ENCODE measurements around the gene TMEM63C. TPM values are rescaled to one million over a fixed set of nuclear protein-coding genes. Genes with fewer than 3 reads are reported as not detected.
A peak's percentile ranks its signal among the peaks of the same experiment; 100 is the strongest.

TMEM63C gene
- total RNA-seq, 1 donor, result 0.27 TPM

DNA sequence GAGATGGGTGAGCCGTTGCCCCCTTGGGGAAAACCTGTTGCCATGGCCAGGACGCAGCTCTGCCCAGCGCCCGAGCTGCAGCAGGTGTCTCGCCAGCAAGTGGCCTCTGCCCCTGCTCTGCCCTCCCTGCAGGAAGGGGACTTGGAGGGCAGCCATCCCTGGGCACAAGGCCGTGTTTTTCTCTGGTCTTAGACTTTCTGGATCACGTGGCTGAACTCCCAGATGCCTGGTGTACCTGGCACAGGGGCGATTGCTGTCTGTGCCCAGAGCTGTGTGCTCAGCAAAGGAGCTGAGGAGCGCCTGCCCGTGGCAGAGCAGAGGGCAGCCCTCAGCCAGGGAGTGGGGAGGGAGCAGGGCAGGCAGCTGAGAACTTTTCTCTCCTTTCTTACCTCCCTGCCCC is 38.0 kb downstream of the TMEM63C start:
- no peak for DNase-seq (ENCODE audit: low read depth in 2 of 3, low spot score in 2 of 3)

- no peak for DNase-seq (ENCODE audit: low read depth in 2 of 3, low spot score in 2 of 3)
Observed at GRCh38 chr14:77220246-77221017, 38.8 kb downstream of the TMEM63C start.

GRCh38 chr14:77221241-77221871 is 39.8 kb downstream of the TMEM63C start:
- no peak for DNase-seq (ENCODE audit: low read depth in 2 of 3, low spot score in 2 of 3)

GRCh38 chr14:77222546-77223225 is 41.1 kb downstream of the TMEM63C start:
- DNase-seq (ENCODE audit: low read depth in 2 of 3, low spot score in 2 of 3), result no peak

DNA sequence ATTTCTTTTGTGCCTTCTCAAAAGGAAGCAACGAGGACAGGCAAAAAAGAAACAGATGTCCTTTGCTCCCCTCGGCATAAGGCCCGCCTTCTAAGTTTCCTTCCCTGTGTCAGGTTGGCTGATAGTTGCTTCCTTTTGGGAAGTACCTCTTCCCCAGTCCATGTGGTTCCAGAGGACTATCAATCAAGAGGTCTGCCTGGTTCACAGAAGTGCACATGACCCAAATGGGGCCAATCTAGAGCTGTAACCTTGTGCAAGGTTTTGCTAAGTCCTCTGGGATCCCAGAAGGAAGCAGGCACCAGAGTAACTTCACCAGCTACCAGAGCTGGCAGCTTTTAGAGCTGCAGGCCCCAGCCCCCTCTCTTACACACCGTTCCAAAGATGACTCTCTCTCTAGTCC is 42.6 kb downstream of the TMEM63C start:
- no peak for DNase-seq (ENCODE audit: low read depth in 2 of 3, low spot score in 2 of 3)

GRCh38 chr14:77225254-77225653 is 43.7 kb downstream of the TMEM63C start:
- DNase-seq (ENCODE audit: low read depth in 2 of 3, low spot score in 2 of 3), result no peak

GRCh38 chr14:77225892-77226557 is 44.4 kb downstream of the TMEM63C start:
- DNase-seq (ENCODE audit: low read depth in 2 of 3, low spot score in 2 of 3), result no peak

DNA sequence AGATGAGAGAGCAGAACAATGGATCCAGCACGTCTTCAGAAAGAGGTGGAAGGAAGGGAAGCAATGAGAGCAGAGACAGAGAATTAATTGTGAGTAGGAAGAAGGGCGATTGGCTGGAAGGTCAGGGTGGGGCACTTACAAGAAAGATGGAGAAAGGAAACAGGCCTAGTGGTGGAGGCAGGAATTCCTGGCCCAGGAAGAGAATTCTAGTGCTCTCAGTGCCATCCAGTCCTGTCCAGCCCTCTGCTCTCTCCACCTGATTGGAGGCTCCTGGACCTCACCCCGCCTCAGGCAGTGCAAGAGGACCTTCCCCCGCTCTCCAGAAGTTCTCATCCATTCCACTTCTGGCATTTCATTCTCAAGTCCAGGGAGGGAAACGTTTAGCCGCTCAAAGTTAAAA is 46.5 kb downstream of the TMEM63C start:
- DNase-seq (ENCODE audit: low read depth in 2 of 3, low spot score in 2 of 3), result no peak

- no peak for DNase-seq (ENCODE audit: low read depth in 2 of 3, low spot score in 2 of 3)
Observed at GRCh38 chr14:77230914-77231313, 49.3 kb downstream of the TMEM63C start.

DNA sequence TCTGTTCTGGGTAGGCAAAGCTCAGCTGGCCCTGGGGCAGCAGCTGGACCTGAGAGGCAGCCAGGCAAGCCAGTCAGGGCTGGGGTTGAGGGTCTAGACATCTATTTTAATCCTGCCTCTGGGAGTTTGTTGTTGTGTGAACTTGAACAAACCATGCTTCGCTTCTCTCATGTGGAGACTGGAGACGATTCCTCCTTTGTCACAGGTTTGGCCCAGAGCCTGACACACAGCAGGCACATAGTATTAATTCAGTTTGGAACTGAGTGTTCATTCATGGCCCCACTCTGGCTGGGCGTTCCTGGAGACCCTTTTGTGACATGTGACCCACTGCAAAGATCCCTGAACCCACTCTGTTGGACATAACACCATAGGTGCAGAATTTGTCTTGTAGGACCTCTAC is 50.1 kb downstream of the TMEM63C start:
- DNase-seq (ENCODE audit: low read depth in 2 of 3, low spot score in 2 of 3), result no peak

GRCh38 chr14:77236814-77237213 is 55.2 kb downstream of the TMEM63C start:
- no peak for DNase-seq (ENCODE audit: low read depth in 2 of 3, low spot score in 2 of 3)

- DNase-seq (ENCODE audit: low read depth in 2 of 3, low spot score in 2 of 3), result no peak
Observed at GRCh38 chr14:77238356-77238755, 56.8 kb downstream of the TMEM63C start.

DNA sequence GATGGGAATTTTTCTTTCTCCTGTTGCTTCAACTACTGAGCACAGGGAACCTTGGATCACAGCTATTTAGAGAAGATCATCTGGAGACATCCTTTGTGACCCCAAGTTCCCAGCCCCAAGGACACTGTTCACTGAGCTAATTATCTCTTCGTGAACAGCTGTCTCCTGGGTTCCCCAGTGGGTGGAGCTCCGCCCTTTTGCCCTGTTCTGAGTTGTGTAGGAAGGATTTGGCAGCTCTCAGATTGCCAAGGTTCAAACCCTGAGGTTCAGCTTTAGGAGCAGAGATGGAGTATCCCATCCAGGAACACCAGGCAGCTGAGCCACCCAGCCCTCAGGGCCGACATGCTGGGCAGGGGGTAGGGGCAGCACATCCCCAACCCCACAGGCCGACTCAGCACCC is 57.4 kb downstream of the TMEM63C start:
- no peak for DNase-seq (ENCODE audit: low read depth in 2 of 3, low spot score in 2 of 3)

DNA sequence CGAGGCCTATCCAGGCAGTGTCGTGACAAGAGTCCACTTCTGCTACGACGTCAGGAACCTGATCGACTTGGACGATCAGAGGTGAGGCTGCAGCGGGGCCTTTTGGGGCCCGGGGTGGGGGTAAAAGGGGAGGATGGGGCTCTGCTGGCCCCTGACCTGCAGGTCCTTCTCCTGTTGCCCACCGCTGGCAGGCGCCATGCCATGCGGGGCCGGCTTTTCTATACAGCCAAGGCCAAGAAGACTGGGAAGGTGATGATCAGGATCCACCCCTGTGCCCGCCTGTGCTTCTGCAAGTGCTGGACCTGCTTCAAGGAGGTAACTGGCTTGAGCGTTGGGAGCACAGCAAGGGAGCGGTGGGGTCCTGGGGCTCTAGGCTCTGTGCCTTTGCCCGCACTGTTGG is 57.8 kb downstream of the TMEM63C start:
- no peak for DNase-seq (ENCODE audit: low read depth in 2 of 3, low spot score in 2 of 3)

DNA sequence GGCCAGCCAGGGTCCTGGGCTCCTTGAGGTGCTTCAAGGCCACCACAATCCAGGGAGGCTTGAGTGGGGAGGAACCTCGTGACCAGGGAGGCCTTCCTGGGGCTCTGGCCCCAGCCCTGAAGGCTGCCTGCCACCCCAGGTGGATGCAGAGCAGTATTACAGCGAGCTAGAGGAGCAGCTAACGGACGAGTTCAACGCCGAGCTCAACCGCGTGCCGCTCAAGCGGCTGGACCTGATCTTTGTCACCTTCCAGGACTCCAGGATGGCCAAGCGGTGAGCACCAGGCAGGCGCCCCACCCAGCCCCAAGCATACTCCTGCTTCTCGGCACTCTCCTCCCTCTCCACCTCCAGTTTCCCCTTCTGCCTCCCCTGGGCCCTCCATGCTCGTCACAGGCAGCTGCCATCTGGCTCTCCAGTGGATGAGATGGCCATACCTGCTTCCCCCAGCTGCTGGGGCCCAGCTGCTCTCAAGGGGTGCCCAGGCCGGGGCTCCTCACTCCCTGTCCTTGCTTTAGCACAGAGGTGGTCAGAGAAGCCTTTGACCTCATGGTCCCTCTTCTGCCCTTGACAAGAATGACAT is 58.8 kb downstream of the TMEM63C start:
- no peak for DNase-seq (ENCODE audit: low read depth in 2 of 3, low spot score in 2 of 3)

GRCh38 chr14:77241955-77242354 is 60.4 kb downstream of the TMEM63C start:
- peak in 1 of 3 donors; percentile 27 for DNase-seq (ENCODE audit: low read depth in 2 of 3, low spot score in 2 of 3)

DNA sequence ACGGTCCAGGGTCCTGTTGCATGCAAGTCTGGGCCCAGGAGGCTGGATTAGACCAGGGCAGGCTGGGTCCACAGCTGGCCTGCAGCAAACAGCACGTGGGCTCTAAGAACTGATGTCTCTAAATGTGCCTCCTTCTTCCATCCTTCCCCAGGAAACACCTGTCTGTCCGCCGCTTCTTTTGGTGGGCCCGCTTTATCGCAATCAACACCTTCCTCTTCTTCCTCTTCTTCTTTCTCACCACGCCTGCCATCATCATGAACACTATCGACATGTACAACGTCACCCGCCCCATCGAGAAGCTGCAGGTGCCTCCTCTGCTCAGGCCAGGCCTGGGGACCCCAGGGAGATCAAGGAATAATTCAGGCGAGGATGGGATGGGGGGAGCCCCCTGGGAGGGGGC is 61.2 kb downstream of the TMEM63C start:
- peak in 2 of 3 donors; percentile 78 to 90 for DNase-seq (ENCODE audit: low read depth in 2 of 3, low spot score in 2 of 3)

DNA sequence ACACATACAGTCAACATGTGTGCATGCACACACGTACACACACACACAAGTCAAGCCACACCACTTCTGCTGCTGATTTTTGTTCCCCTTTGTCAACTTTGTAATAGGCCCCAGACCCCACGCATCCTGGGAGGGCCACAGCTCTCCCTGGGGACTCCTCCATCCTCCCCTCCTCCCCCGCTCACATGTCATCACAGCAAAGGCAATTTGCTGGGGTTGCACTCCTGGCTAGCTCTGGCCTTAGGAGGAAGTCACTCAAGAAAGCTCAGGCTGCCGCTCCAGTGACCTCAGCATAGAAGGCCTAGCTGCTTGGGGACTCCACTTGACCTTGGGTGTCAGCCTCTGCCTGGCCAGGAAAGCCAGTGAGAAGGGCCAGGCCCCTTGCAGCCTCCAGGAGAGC is 62.3 kb downstream of the TMEM63C start:
- DNase-seq (ENCODE audit: low read depth in 2 of 3, low spot score in 2 of 3), result peak in 1 of 3 donors; percentile 10

- no peak for DNase-seq (ENCODE audit: low read depth in 2 of 3, low spot score in 2 of 3)
Observed at GRCh38 chr14:77245820-77246219, 64.2 kb downstream of the TMEM63C start.

DNA sequence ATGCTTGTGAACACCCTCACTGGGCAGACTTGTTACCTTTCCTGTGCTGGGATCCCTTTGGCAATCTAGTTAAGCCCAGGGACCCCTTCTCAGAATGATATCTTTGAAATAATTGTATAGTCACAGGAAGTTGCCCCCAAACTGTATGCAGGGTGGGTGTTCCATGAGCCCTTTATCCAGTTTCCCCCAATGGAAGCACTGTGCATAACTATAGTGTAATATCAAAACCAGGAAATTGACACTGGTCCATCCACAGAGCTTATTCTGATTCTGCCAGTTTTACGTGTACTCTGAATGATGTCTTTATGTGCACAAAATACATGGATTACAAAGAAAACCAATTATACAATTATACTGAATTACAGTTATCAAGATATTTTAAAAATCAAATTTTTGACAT is 65.2 kb downstream of the TMEM63C start:
- DNase-seq (ENCODE audit: low read depth in 2 of 3, low spot score in 2 of 3), result no peak

DNA sequence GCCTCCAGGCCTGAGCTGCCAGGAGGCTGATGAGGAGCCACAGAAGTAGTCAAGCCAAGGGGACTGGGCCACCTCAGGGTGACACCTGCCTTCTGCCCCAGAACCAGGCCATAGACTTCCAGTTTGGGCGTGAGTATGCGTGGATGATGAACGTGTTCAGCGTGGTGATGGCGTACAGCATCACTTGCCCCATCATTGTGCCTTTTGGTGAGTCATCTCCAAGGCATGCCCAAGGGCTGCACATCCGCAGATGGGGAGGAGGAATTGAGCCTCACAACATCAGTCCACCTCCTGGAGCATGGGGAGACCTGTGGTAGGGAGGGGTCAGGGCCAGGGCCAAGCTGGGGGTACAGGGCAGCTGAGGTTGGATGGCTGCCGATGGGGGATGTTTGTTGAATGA is 67.1 kb downstream of the TMEM63C start:
- no peak for DNase-seq (ENCODE audit: low read depth in 2 of 3, low spot score in 2 of 3)

Measured in hematopoietic multipotent progenitor cell (in vitro differentiated cells).